ENCODE measurements around the gene MAP4K2.

GRCh38 chr11:64744544-64745188 is 58.3 kb downstream of the MAP4K2 start:
- TF ChIP-seq TAF1 (IDR thresholded peaks at IDR 0.05; ENCODE audit: low read depth, low read length) (no peak), POLR2A (IDR thresholded peaks at IDR 0.05; ENCODE audit: low read depth, low read length) (no peak), POLR2AphosphoS5 (IDR thresholded peaks at IDR 0.05; ENCODE audit: low read depth, low read length) (no peak), SPI1 (IDR thresholded peaks at IDR 0.05; ENCODE audit: low read depth, low read length) (no peak), POU2F2 (IDR thresholded peaks at IDR 0.05; ENCODE audit: low read depth, low read length) (no peak)

All from GM12891 (cell line).